ENCODE data around the gene TENT5C. TPM values are rescaled to one million over a fixed set of nuclear protein-coding genes. Genes with fewer than 3 reads are reported as not detected.

The TENT5C gene
- total and polyA plus RNA-seq, 2 of the 8 experiments (the other 6 are each of a cell fraction or from before 2014, with no cell fraction given): 0.38 to 0.99 TPM

GRCh38 chr1:117600966-117601365 is 4.9 kb upstream of the TENT5C start (continued):
- no peak for TF ChIP-seq KDM1A (IDR thresholded peaks at IDR 0.05; ENCODE audit: borderline replicate concordance, low read length)
